ENCODE data around the gene CEACAM1. TPM values are rescaled to one million over a fixed set of nuclear protein-coding genes. Genes with fewer than 3 reads are reported as not detected.

CEACAM1 gene
- total and polyA plus RNA-seq, 9 of the 15 experiments (the other 6 are each of a cell fraction or from before 2014, with no cell fraction given), result 0.04 to 0.16 (median 0.10) TPM; not detected in 1

DNA sequence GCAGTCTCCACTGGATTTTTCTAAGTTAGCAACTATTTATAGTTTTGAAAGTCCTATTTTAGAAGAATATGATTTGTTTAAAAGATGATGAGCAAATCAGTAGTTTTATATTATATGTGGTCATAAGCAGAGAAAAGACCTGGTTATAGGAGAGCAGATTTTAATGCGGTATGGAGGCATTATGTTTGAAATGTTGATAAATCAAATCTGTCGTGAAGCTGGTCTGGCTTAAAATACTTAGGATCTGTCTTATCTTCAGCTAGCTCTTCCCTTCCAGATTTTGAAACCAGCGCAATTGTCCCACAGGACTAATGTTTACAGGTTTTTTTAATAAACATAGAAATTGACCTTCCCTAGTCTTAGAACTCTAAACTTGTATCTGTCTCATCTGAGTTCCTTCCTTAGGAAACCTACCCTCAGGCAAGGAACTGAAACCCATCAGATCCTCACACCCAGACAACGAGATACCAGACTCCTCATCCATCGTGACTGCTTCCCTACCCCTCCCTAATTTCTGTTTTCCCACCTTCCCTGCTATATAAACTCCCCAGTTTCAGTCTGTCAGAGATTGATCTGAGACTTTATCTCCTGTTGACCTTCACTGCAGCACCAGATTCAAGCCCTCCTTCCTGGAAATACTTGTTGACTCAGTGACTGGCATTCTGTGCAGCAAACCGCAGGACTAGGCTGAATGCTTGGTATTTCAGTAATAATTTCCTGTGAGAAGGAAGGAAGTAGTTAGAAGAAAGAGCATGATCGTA, 47.8 kb downstream of the CEACAM1 start (continued):
- TF ChIP-seq HDAC3 (IDR thresholded peaks at IDR 0.05; ENCODE audit: borderline replicate concordance, partially characterized antibody), result no peak
- TF ChIP-seq KLF6 (CRISPR knock-in tag; IDR thresholded peaks at IDR 0.05; ENCODE audit: borderline replicate concordance), result no peak
- TF ChIP-seq GABPA (tag; conservative IDR thresholded peaks at IDR 0.05; ENCODE audit: low read depth), result peak; percentile 52
- TF ChIP-seq PRPF4 (IDR thresholded peaks at IDR 0.05; ENCODE audit: insufficient read depth, low read depth, low read length, poor library complexity, severe bottlenecking), result no peak
- peak; percentile 33; the same call in 1 of the 2 replicates for TF ChIP-seq ARID1B (IDR thresholded peaks at IDR 0.05)
- TF ChIP-seq, protein P1, sequence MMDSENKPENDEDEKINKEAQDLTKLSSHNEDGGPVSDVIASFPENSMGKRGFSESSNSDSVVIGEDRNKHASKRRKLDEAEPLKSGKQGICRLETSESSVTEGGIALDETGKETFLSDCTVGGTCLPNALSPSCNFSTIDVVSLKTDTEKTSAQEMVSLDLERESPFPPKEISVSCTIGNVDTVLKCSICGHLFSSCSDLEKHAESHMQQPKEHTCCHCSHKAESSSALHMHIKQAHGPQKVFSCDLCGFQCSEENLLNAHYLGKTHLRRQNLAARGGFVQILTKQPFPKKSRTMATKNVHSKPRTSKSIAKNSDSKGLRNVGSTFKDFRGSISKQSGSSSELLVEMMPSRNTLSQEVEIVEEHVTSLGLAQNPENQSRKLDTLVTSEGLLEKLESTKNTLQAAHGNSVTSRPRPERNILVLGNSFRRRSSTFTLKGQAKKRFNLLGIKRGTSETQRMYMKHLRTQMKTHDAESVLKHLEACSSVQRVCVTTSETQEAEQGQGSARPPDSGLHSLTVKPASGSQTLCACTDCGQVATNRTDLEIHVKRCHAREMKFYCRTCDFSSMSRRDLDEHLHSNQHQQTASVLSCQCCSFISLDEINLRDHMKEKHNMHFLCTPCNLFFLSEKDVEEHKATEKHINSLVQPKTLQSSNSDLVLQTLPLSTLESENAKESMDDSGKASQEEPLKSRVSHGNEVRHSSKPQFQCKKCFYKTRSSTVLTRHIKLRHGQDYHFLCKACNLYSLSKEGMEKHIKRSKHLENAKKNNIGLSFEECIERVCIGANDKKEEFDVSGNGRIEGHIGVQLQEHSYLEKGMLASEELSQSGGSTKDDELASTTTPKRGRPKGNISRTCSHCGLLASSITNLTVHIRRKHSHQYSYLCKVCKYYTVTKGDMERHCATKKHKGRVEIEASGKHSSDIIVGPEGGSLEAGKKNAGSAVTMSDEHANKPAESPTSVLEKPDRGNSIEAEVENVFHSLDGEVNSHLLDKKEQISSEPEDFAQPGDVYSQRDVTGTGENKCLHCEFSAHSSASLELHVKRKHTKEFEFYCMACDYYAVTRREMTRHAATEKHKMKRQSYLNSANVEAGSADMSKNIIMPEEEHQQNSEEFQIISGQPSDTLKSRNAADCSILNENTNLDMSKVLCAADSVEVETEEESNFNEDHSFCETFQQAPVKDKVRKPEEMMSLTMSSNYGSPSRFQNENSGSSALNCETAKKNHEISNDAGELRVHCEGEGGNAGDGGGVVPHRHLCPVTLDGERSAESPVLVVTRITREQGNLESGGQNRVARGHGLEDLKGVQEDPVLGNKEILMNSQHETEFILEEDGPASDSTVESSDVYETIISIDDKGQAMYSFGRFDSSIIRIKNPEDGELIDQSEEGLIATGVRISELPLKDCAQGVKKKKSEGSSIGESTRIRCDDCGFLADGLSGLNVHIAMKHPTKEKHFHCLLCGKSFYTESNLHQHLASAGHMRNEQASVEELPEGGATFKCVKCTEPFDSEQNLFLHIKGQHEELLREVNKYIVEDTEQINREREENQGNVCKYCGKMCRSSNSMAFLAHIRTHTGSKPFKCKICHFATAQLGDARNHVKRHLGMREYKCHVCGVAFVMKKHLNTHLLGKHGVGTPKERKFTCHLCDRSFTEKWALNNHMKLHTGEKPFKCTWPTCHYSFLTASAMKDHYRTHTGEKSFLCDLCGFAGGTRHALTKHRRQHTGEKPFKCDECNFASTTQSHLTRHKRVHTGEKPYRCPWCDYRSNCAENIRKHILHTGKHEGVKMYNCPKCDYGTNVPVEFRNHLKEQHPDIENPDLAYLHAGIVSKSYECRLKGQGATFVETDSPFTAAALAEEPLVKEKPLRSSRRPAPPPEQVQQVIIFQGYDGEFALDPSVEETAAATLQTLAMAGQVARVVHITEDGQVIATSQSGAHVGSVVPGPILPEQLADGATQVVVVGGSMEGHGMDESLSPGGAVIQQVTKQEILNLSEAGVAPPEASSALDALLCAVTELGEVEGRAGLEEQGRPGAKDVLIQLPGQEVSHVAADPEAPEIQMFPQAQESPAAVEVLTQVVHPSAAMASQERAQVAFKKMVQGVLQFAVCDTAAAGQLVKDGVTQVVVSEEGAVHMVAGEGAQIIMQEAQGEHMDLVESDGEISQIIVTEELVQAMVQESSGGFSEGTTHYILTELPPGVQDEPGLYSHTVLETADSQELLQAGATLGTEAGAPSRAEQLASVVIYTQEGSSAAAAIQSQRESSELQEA (IDR thresholded peaks at IDR 0.05; ENCODE audit: low read depth), result no peak
- TF ChIP-seq NFE2 (IDR thresholded peaks at IDR 0.05; ENCODE audit: low read depth), result peak; percentile 38; the same call in 1 of the 2 replicates
- no peak for TF ChIP-seq CBX8 (IDR thresholded peaks at IDR 0.05; ENCODE audit: borderline replicate concordance, extremely low read depth, low read depth, low read length, poor library complexity, severe bottlenecking)
- TF ChIP-seq PCBP1 (IDR thresholded peaks at IDR 0.05; ENCODE audit: low read depth, low read length, poor library complexity, severe bottlenecking), result no peak
- no peak for TF ChIP-seq ATF7 (IDR thresholded peaks at IDR 0.05)
- no peak for TF ChIP-seq ZNF583 (CRISPR knock-in tag; IDR thresholded peaks at IDR 0.05)
- TF ChIP-seq MYBL2 (IDR thresholded peaks at IDR 0.05; ENCODE audit: low read depth), result no peak
- TF ChIP-seq MYBL2 (CRISPR knock-in tag; IDR thresholded peaks at IDR 0.05; ENCODE audit: borderline replicate concordance), result no peak
- no peak for TF ChIP-seq POLR3G (IDR thresholded peaks at IDR 0.05; ENCODE audit: extremely low read depth, insufficient read length, insufficient replicate concordance)
- no peak for TF ChIP-seq PTTG1 (tag; IDR thresholded peaks at IDR 0.05; ENCODE audit: low read depth)

All from K562 (cell line).